Upper lobe of right lung (tissue), 1 donor: ENCODE data around the gene TP63. TPM values are rescaled to one million over a fixed set of nuclear protein-coding genes. Genes with fewer than 3 reads are reported as not detected.

ENCODE experiments used
- ATAC-seq: fragments of 200-7000 bp; cut with Tn5 transposase; one replicate; pipeline ENCODE4 v1.9.1; 2020; ENCODE audit warnings: mild to moderate bottlenecking, moderate library complexity
- DNase-seq: peaks from one replicate; pipeline ENCODE4 v3.0.0-alpha.2; 2020
- H3K27ac ChIP-seq: fragments of 200-600 bp; one replicate; pipeline ENCODE4 v1.8.0; 2022
- H3K27me3 ChIP-seq: fragments of 200-600 bp; one replicate; pipeline ENCODE4 v1.8.0; 2022; ENCODE audit warnings: mild to moderate bottlenecking
- H3K36me3 ChIP-seq: fragments of 200-600 bp; one replicate; pipeline ENCODE4 v1.8.0; 2022
- H3K4me1 ChIP-seq: fragments of 200-600 bp; one replicate; pipeline ENCODE4 v1.8.0; 2022
- H3K4me3 ChIP-seq: fragments of 200-600 bp; one replicate; pipeline ENCODE4 v1.8.0; 2022; ENCODE audit warnings: mild to moderate bottlenecking
- H3K9me3 ChIP-seq: fragments of 200-600 bp; one replicate; pipeline ENCODE4 v1.8.0; 2022
- intact Hi-C: fragments of 100-400 bp; cut with DNase I; formaldehyde crosslinking; loops from one replicate; pipeline ENCODE4 v1.11.0; 2022
- long read RNA-seq: library from polyadenylated mRNA; unstranded; transcript quantifications from one replicate; pipeline ENCODE4 v2.0.0, GENCODE V29; 2021
- total RNA-seq: library from RNA; stranded (reverse); fragmentation: NEBNext Ultra II Directional; extraction: Animal tissue kit (Norgen Biotek cat#: 25700); gene quantifications from one replicate; pipeline ENCODE4 v1.2.1, GENCODE V29; 2021
- TF ChIP-seq, protein P1 (sequence below): fragments of 200-600 bp; IDR thresholded peaks from one replicate; pipeline ENCODE4 v1.8.0; 2022; ENCODE audit warnings: antibody characterized with exemption
- donor health status: DM: no; HTN: yes; CAD: no; lungs with severe emphysema.

The TP63 gene
- total RNA-seq: 1.3 TPM
- long read RNA-seq, partial matches to known transcripts: 0 of 1 reads
- long read RNA-seq, other reads (novel, unspliced or antisense): 0 of 1 reads

DNA sequence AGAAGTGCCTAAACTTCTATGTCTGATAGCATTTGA lies at the start of gene TP63:
Gene TP63 (plus strand): TSS at position 17 of the 36 bp plus-strand sequence. CDS start 127 bp downstream, outside the sequence.
- Histone ChIP-seq H3K27me3 (no peaks in the 10 kb centered on the region), H3K27ac (no peak within 1 kb of the TSS), H3K9me3 (no peaks in the 10 kb centered on the region), H3K4me1 (peaks cover 13% of the 10 kb centered on the region), H3K4me3 (no peak within 1 kb of the TSS), H3K36me3 (no peaks in the 10 kb centered on the region)
- TF ChIP-seq, protein P1, sequence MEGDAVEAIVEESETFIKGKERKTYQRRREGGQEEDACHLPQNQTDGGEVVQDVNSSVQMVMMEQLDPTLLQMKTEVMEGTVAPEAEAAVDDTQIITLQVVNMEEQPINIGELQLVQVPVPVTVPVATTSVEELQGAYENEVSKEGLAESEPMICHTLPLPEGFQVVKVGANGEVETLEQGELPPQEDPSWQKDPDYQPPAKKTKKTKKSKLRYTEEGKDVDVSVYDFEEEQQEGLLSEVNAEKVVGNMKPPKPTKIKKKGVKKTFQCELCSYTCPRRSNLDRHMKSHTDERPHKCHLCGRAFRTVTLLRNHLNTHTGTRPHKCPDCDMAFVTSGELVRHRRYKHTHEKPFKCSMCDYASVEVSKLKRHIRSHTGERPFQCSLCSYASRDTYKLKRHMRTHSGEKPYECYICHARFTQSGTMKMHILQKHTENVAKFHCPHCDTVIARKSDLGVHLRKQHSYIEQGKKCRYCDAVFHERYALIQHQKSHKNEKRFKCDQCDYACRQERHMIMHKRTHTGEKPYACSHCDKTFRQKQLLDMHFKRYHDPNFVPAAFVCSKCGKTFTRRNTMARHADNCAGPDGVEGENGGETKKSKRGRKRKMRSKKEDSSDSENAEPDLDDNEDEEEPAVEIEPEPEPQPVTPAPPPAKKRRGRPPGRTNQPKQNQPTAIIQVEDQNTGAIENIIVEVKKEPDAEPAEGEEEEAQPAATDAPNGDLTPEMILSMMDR: no peak
- ATAC-seq: no peak
- intact Hi-C loops: no loop called here
- DNase-seq: no peak

DNA sequence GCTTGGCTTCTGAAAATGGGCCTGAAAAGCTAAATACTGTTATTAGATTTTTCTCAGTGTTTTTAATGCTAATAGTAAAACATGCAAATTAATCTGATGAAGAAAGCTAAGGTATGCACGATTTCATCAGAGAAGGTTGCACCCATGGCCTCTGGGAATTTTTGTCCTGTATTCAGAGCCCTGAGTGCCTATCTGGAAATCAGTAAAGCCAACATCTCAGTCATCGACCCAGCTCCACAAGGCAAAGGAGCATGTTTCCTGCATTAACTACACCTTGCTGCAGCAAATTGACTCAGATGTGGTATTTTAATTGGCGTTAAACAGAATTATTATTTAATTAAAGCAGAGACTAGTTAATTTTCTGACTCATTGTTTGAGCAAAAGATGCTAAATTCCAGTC lies 49.0 kb upstream of the TP63 start:
- DNase-seq (no peak), ATAC-seq (no peak)
- Histone ChIP-seq H3K27ac (no peak overlapping the region), H3K9me3 (no peaks in the 10 kb centered on the region), H3K36me3 (no peaks in the 10 kb centered on the region), H3K27me3 (no peaks in the 10 kb centered on the region), H3K4me1 (no peaks in the 10 kb centered on the region), H3K4me3 (no peak overlapping the region)
- intact Hi-C loops: no loop called here
- TF ChIP-seq, protein P1: no peak

DNA sequence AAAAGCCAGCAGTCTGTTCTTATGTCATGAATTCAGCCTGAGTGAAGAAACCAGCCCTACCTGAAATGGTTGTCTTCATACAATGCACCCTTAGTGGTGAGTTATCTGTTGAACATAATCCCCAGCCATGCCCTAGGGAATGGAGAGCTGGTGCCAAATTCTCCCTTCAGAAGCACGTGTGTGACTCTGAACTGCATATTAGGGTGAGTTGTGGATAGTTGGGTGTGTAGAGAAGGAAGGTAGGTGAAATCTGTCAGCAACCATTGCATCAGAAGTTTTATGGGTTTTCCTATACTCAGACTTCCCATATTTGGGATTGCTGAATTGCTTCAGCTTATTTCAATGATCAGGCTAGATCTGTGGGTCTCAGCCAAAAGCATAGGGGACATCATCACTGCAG lies 46.5 kb upstream of the TP63 start:
- no peak for ATAC-seq
- H3K27ac ChIP-seq: no peak overlapping the region
- TF ChIP-seq, protein P1: no peak
- H3K4me1 ChIP-seq: no peaks in the 10 kb centered on the region
- H3K36me3 ChIP-seq: no peaks in the 10 kb centered on the region
- H3K27me3 ChIP-seq: no peaks in the 10 kb centered on the region
- intact Hi-C loops: no loop called here
- no peak for DNase-seq
- no peak overlapping the region for H3K4me3 ChIP-seq
- H3K9me3 ChIP-seq: no peaks in the 10 kb centered on the region

DNA sequence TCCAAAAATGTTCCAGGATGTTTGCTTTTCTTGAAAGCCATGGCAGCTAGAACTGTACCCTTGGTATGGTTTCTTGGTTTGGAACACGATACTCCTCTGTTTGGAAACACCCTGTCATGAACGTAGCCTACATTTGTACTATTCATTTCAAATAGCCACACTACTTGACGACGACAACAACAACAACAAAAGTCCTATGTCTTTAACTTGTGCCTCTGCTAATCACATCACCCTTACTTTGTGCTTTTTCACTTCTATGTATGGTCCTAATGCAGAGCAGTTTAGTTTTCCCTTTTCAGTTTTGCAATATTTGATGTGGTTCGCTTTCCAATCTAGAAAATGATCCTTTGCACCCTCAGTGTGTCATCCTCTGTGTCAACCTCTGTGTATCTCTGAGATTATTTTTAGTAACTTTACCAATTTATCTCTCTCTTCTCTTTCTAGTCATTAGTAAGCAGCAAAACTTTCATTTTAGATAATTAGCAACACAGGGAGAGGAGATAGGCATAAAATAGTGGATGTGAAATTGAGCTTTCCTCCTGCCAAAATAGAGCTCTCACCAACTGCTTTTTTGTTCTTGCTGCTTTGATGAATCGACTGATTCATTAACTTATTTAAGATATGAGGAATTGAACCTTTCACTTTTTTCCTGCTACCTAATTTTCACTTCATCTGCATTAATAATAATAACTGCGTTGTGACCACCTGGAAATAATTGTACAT lies 44.1 kb upstream of the TP63 start:
- intact Hi-C loops: no loop called here
- TF ChIP-seq, protein P1: no peak

DNA sequence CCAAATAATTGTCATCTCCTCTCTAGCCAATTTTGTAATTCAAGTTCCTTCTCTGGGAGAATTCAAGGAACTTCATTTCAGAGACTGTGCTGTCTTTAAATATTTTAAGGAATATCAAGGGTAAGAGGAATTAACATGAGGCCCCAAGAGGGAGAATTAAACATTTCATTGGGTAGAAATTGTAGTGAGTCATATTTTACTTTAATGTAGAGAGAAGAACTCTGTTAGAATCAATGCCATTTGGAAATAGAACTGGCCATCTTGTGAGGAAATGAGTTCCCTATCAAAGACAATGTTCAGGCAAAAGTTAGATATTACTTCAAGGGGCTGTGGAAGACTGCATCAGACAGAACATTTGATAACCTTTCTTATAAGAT lies 43.5 kb upstream of the TP63 start:
- no peak for DNase-seq
- Histone ChIP-seq H3K27me3 (no peaks in the 10 kb centered on the region), H3K4me1 (no peaks in the 10 kb centered on the region), H3K36me3 (no peaks in the 10 kb centered on the region), H3K9me3 (no peaks in the 10 kb centered on the region), H3K27ac (no peak overlapping the region), H3K4me3 (no peak overlapping the region)
- intact Hi-C loops: no loop called here
- TF ChIP-seq, protein P1: no peak
- no peak for ATAC-seq

More for the DNA sequence above, 44.1 kb upstream of the TP63 start:
- Histone ChIP-seq H3K27ac (no peak overlapping the region), H3K9me3 (no peaks in the 10 kb centered on the region), H3K4me3 (no peak overlapping the region), H3K4me1 (no peaks in the 10 kb centered on the region), H3K36me3 (no peaks in the 10 kb centered on the region), H3K27me3 (no peaks in the 10 kb centered on the region)
- no peak for DNase-seq
- no peak for ATAC-seq

DNA sequence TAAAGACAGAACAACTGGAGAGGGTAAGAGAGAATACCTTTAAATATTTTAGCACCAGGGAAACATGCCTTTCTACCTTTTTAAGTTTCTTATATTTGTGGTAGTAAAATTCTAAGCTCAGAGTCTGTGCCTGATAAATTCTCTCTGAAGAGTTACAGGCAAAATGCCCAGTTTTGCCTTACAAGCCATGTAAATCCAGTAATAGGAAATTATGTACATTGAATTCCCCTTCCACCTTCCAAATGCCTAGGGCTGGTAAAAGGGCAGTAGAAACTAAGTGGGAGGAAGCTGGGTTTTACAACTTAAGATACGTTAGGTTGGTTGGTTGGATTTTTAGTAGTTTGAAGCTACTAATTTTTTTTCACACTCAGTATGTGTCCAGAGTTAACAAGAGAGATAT lies 43.1 kb upstream of the TP63 start:
- TF ChIP-seq, protein P1: no peak
- Histone ChIP-seq H3K4me1 (no peaks in the 10 kb centered on the region), H3K36me3 (no peaks in the 10 kb centered on the region), H3K27ac (no peak overlapping the region), H3K4me3 (no peak overlapping the region), H3K9me3 (no peaks in the 10 kb centered on the region), H3K27me3 (no peaks in the 10 kb centered on the region)
- no peak for ATAC-seq
- no peak for DNase-seq
- intact Hi-C loops: no loop called here
